ENCODE measurements around the gene GRPEL2. TPM values are rescaled to one million over a fixed set of nuclear protein-coding genes. Genes with fewer than 3 reads are reported as not detected.

GRPEL2 gene
- total and polyA plus RNA-seq, 2 donors (not counting 3 experiments of a cell fraction or from before 2014, with no cell fraction given), result 7.6 to 32.5 TPM

- Histone ChIP-seq H3K4me2 (ENCODE audit: insufficient read depth, low read length) (no peak overlapping the region), H2AFZ (ENCODE audit: low read depth, low read length) (no peak overlapping the region), H3K4me3 (replicated peaks in 1 of 3; ENCODE audit: insufficient read depth in 1 of 3, low read depth in 1 of 3, low read length in 3 of 3) (no peak overlapping the region), H3K9me3 (replicated peaks; ENCODE audit: control insufficient read depth, insufficient read depth, low read length) (no peaks in the 10 kb centered on the region), H3K79me2 (ENCODE audit: control insufficient read depth, insufficient read depth, low read length) (no peaks in the 10 kb centered on the region), H3K27ac (ENCODE audit: insufficient read depth, low read depth, low read length) (no peak overlapping the region), H3K4me1 (ENCODE audit: control insufficient read depth, extremely low read depth, insufficient read depth, low read length) (peaks cover 28% of the 10 kb centered on the region), H3K27me3 (ENCODE audit: control insufficient read depth in 2 of 2, insufficient read depth in 2 of 2, low read length in 2 of 2) (no peaks in the 10 kb centered on the region), H4K20me1 (replicated peaks; ENCODE audit: control insufficient read depth, extremely low read depth, insufficient read depth, low read length) (no peaks in the 10 kb centered on the region), H3K36me3 (ENCODE audit: control insufficient read depth in 2 of 2, extremely low read depth in 1 of 2, insufficient read depth in 2 of 2, low read length in 2 of 2) (no peaks in the 10 kb centered on the region), H3K9ac (replicated peaks; ENCODE audit: extremely low read depth, insufficient read depth, low read length) (no peak overlapping the region), H3K9me1 (replicated peaks; ENCODE audit: control insufficient read depth, extremely low read depth, insufficient read depth, low read length) (no peaks in the 10 kb centered on the region)
- POLR2A ChIA-PET, result no interaction called here
- TF ChIP-seq EZH2 (IDR thresholded peaks at IDR 0.05; ENCODE audit: borderline replicate concordance, low read depth, low read length, severe bottlenecking) (no peak), GATA2 (IDR thresholded peaks at IDR 0.05; ENCODE audit: insufficient read depth, insufficient read length, low read depth, low read length) (no peak), POLR2A (IDR thresholded peaks at IDR 0.05; ENCODE audit: low read depth, low read length) (no peak), POLR2AphosphoS5 (IDR thresholded peaks at IDR 0.05; ENCODE audit: insufficient read depth, low read depth, low read length) (no peak), FOS (IDR thresholded peaks at IDR 0.05; ENCODE audit: borderline replicate concordance, insufficient read depth, low read length) (no peak), JUN (IDR thresholded peaks at IDR 0.05; ENCODE audit: borderline replicate concordance, insufficient read depth, insufficient read length, low read depth) (no peak), MYC (IDR thresholded peaks at IDR 0.05; ENCODE audit: low read depth, low read length) (no peak)
- TF ChIP-seq, protein P1, sequence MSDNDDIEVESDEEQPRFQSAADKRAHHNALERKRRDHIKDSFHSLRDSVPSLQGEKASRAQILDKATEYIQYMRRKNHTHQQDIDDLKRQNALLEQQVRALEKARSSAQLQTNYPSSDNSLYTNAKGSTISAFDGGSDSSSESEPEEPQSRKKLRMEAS (IDR thresholded peaks at IDR 0.05; ENCODE audit: insufficient read depth, insufficient read length), result no peak
- TF ChIP-seq, protein P2, sequence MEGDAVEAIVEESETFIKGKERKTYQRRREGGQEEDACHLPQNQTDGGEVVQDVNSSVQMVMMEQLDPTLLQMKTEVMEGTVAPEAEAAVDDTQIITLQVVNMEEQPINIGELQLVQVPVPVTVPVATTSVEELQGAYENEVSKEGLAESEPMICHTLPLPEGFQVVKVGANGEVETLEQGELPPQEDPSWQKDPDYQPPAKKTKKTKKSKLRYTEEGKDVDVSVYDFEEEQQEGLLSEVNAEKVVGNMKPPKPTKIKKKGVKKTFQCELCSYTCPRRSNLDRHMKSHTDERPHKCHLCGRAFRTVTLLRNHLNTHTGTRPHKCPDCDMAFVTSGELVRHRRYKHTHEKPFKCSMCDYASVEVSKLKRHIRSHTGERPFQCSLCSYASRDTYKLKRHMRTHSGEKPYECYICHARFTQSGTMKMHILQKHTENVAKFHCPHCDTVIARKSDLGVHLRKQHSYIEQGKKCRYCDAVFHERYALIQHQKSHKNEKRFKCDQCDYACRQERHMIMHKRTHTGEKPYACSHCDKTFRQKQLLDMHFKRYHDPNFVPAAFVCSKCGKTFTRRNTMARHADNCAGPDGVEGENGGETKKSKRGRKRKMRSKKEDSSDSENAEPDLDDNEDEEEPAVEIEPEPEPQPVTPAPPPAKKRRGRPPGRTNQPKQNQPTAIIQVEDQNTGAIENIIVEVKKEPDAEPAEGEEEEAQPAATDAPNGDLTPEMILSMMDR (IDR thresholded peaks at IDR 0.05; ENCODE audit: extremely low read depth in 1 of 2, insufficient read depth in 1 of 2, low read depth in 1 of 2, low read length in 2 of 2), result no peak
- CTCF ChIA-PET, result interaction anchor here (1.2 to 4.6 kb wide), 3 partner anchors 9 to 36 kb away, joined by 4 to 26 read pairs (median 8); no protein-coding TSS in a partner anchor
- DNase-seq (ENCODE audit: low read depth, low spot score) (no peak), FAIRE-seq (no peak)
- intact Hi-C loops (cut with micrococcal nuclease), result no loop called here
- dilution Hi-C loops (cut with MboI; ENCODE audit: extremely low pct_ligation_motif_present, low sequenced_read_pairs), result no loop called here
- BruUV-seq (replicated peaks), result no TSS peak
Measured at GRCh38 chr5:149301049-149301743, 44.1 kb upstream of the GRPEL2 start.
